GM12878 (cell line): ENCODE data around the gene PPP1R12A. TPM values are rescaled to one million over a fixed set of nuclear protein-coding genes. Genes with fewer than 3 reads are reported as not detected.
A peak's percentile ranks its signal among the peaks of the same experiment; 100 is the strongest.

Experiments
- ATAC-seq: fragments of 200-7000 bp; cut with Tn5 transposase; 3 replicates; pipeline ENCODE4 v1.9.1; 2020; ENCODE audit warnings: mild to moderate bottlenecking, moderate library complexity
- BruUV-seq: library from RNA; stranded (reverse); fragments of 400-500 nt; replicated peaks from 2 replicates; lab custom pipeline; 2021; lab: Mats Ljungman, UMichigan
- CTCF ChIA-PET: fragments of 300-600 bp; sonication (Branson Sonifier 250); formaldehyde crosslinking; extraction: SDS; loops from one replicate; lab custom pipeline; 2021; ENCODE audit warnings: inconsistent platforms; lab: Yijun Ruan, JAX
- POLR2A ChIA-PET: fragments of 350-600 bp; formaldehyde crosslinking; extraction: SDS; loops from one replicate; lab custom pipeline; 2021; ENCODE audit warnings: inconsistent platforms; lab: Charles Lee
- RAD21 ChIA-PET: fragments of 300-600 bp; sonication (Branson Sonifier 250); formaldehyde crosslinking; loops from one replicate; lab custom pipeline; 2023; ENCODE audit warnings: antibody characterized with exemption; ENCODE audit not compliant: unreplicated experiment; lab: Charles Lee
- SMC1A ChIA-PET: fragments of 300-600 bp; sonication (Branson Sonifier 250); formaldehyde crosslinking; loops from one replicate; lab custom pipeline; 2023; ENCODE audit not compliant: unreplicated experiment, uncharacterized antibody; lab: Charles Lee
- DNase-seq: peaks from one replicate; pipeline ENCODE4 v3.0.0-alpha.2; 2011; ENCODE audit warnings: low read depth, low spot score
- FAIRE-seq: peaks from 3 replicates; lab custom pipeline; 2011; peaks lifted over from hg19 to GRCh38; lab: Jason Lieb, UNC
- H2AFZ ChIP-seq: 2 replicates; pipeline ENCODE4 v1.6.0; 2011; ENCODE audit warnings: low read depth, low read length, control low read depth; ENCODE audit not compliant: control insufficient read depth
- H3K27ac ChIP-seq: 2 replicates; pipeline ENCODE4 v1.5.1; 2011; ENCODE audit warnings: control low read depth; ENCODE audit not compliant: control insufficient read depth, insufficient read depth
- H3K27me3 ChIP-seq, 2 experiments: replicated peaks in 1 of 2; 2 replicates each; pipeline versions ENCODE4 v1.6.0 to v1.6.1; 2011; ENCODE audit warnings: low read length in 1 of 2; ENCODE audit not compliant: control insufficient read depth in 2 of 2, insufficient read depth in 2 of 2
- H3K36me3 ChIP-seq, 2 experiments: 2 replicates each; pipeline ENCODE4 v1.5.1; 2011; ENCODE audit warnings: low read length in 1 of 2; ENCODE audit not compliant: control insufficient read depth in 2 of 2, insufficient read depth in 2 of 2
- H3K4me1 ChIP-seq: 2 replicates; pipeline ENCODE4 v1.6.1; 2011; ENCODE audit warnings: mild to moderate bottlenecking, low read length, moderate library complexity, mixed read lengths; ENCODE audit not compliant: control insufficient read depth, insufficient read depth
- H3K4me2 ChIP-seq: 2 replicates; pipeline ENCODE4 v1.6.0; 2011; ENCODE audit warnings: control low read depth; ENCODE audit not compliant: control insufficient read depth, insufficient read depth
- H3K4me3 ChIP-seq: fragments of 200-600 bp; sonication (generic); 2 replicates; pipeline ENCODE4 v1.5.1; 2016
- H3K79me2 ChIP-seq: 2 replicates; pipeline ENCODE4 v1.6.0; 2011; ENCODE audit warnings: low read length; ENCODE audit not compliant: control insufficient read depth, insufficient read depth
- H3K9ac ChIP-seq: 2 replicates; pipeline ENCODE4 v1.8.0; 2011; ENCODE audit warnings: low read length, control low read depth, mixed read lengths; ENCODE audit not compliant: control insufficient read depth, insufficient read depth
- H3K9me3 ChIP-seq: replicated peaks from 3 replicates; pipeline ENCODE4 v1.5.1; 2011; ENCODE audit warnings: mild to moderate bottlenecking, low read length; ENCODE audit not compliant: control insufficient read depth, insufficient read depth
- H4K20me1 ChIP-seq: 2 replicates; pipeline ENCODE4 v1.6.0; 2011; ENCODE audit not compliant: control insufficient read depth, insufficient read depth
- BMI1 ChIP-seq: fragments of 450-650 bp; IDR thresholded peaks from 2 replicates; pipeline ENCODE4 v1.6.1; 2016; ENCODE audit warnings: mild to moderate bottlenecking, moderate library complexity, borderline replicate concordance
- CBFB ChIP-seq: IDR thresholded peaks from 2 replicates; pipeline ENCODE4 v1.6.1; 2016; ENCODE audit warnings: antibody characterized with exemption, low read depth
- CTCF ChIP-seq, 3 experiments: IDR thresholded peaks in 2 of 3; conservative IDR thresholded peaks in 1 of 3; 2 replicates each; pipeline ENCODE4 v1.5.1; 2011; ENCODE audit warnings: low read depth in 3 of 3, low read length in 3 of 3, mild to moderate bottlenecking in 3 of 3, control low read depth in 2 of 3, moderate library complexity in 2 of 3, inconsistent platforms in 1 of 3, mixed read lengths in 1 of 3; ENCODE audit not compliant: control insufficient read depth in 2 of 3, insufficient read depth in 1 of 3; ENCODE audit errors: extremely low read depth in 1 of 3
- ELK1 ChIP-seq: IDR thresholded peaks from 2 replicates; pipeline ENCODE4 v1.6.1; 2012; ENCODE audit warnings: low read depth, low read length, improper control_type of control experiment
- GATAD2B ChIP-seq: fragments of 450-650 bp; conservative IDR thresholded peaks from 2 replicates; pipeline ENCODE4 v1.6.1; 2017; ENCODE audit warnings: low read depth, mild to moderate bottlenecking, moderate library complexity
- MTA2 ChIP-seq: fragments of 450-650 bp; IDR thresholded peaks from 2 replicates; pipeline ENCODE4 v1.6.1; 2016; ENCODE audit warnings: low read depth, mild to moderate bottlenecking, moderate library complexity
- NRF1 ChIP-seq: conservative IDR thresholded peaks from 2 replicates; pipeline ENCODE4 v1.6.1; 2011; ENCODE audit warnings: mild to moderate bottlenecking, low read depth, low read length, improper control_type of control experiment
- PML ChIP-seq: IDR thresholded peaks from 2 replicates; pipeline ENCODE4 v1.6.1; 2012; ENCODE audit warnings: low read length, inconsistent platforms
- RBBP5 ChIP-seq: fragments of 200-600 bp; sonication (generic); conservative IDR thresholded peaks from 2 replicates; pipeline ENCODE4 v1.6.1; 2016
- SIN3A ChIP-seq: IDR thresholded peaks from 2 replicates; pipeline ENCODE4 v1.6.1; 2012; ENCODE audit warnings: low read depth, low read length, improper control_type of control experiment
- STAT3 ChIP-seq: IDR thresholded peaks from 2 replicates; pipeline ENCODE4 v1.6.1; 2011; ENCODE audit warnings: low read depth, low read length, improper control_type of control experiment
- ZBTB40 ChIP-seq: fragments of 450-650 bp; IDR thresholded peaks from 2 replicates; pipeline ENCODE4 v1.6.1; 2016; ENCODE audit warnings: mild to moderate bottlenecking, moderate library complexity, borderline replicate concordance
- in situ Hi-C: fragments of 300-500 bp; cut with MboI; formaldehyde crosslinking; loops from 9 replicates; pipeline ENCODE4 v1.14.3; 2018; ENCODE audit warnings: mixed read lengths
- intact Hi-C: fragments of 100-400 bp; cut with micrococcal nuclease; formaldehyde crosslinking; loops from one replicate; pipeline ENCODE4 v1.14.2; 2022; ENCODE audit not compliant: unreplicated experiment
- polyA plus RNA-seq, 11 experiments: library from polyadenylated mRNA; depleted of rRNA in 4 of 11; unstranded in 6 of 11; stranded (reverse) in 5 of 11; fragments of >200 nt; fragmentation: Nextera tagmentation in 4 of 11; fragmentation: Illumina TruSeq in 1 of 11; extraction: Ambion mirVana in 4 of 11; extraction: Trizol in 1 of 11; gene quantifications; 1 replicate in 1 of 11; 2 replicates in 10 of 11; pipeline versions ENCODE4 v1.2.1 to v1.2.3, GENCODE V29; 2011 to 2016; ENCODE audit warnings: inconsistent platforms in 2 of 11, missing spikeins in 2 of 11, low read depth in 1 of 11
- total RNA-seq, 4 experiments: library from RNA; depleted of rRNA in 3 of 4; stranded (reverse); fragments of >200 nt in 3 of 4; fragmentation: Illumina TruSeq in 1 of 4; extraction: Trizol in 1 of 4; gene quantifications; 2 replicates each; pipeline versions ENCODE4 v1.2.1 to v1.2.3, GENCODE V29; 2013 to 2021
- TF ChIP-seq, protein P1 (sequence below): fragments of 450-650 bp; formaldehyde crosslinking; IDR thresholded peaks from 2 replicates; pipeline ENCODE4 v1.5.0; 2022; ENCODE audit warnings: mild to moderate bottlenecking, missing genetic modification characterization

Gene PPP1R12A
- total and polyA plus RNA-seq, 10 of the 15 experiments (the other 5 are each of a cell fraction or from before 2014, with no cell fraction given): 22.8 to 134 (median 51.4) TPM

- FAIRE-seq (peak; percentile 13), DNase-seq (no peak), ATAC-seq (peak; percentile 27; the same call in 2 of the 3 replicates)
- POLR2A ChIA-PET: interaction anchor here (0.6 to 0.7 kb wide), 2 partner anchors 41 to 115 kb away, joined by 4 read pairs; no protein-coding TSS in a partner anchor
- BruUV-seq: no TSS peak
- Histone ChIP-seq H3K4me3 (no peak overlapping the region), H3K9me3 (no peaks in the 10 kb centered on the region), H3K9ac (no peak overlapping the region), H2AFZ (no peak overlapping the region), H4K20me1 (no peaks in the 10 kb centered on the region), H3K36me3 (peaks cover 0 to 15% of the 10 kb centered on the region in 2 experiments; a peak in 3 of 4 replicates), H3K4me2 (no peak overlapping the region), H3K27me3 (no peaks in the 10 kb centered on the region), H3K79me2 (no peaks in the 10 kb centered on the region), H3K27ac (no peak overlapping the region), H3K4me1 (no peaks in the 10 kb centered on the region)
- SMC1A ChIA-PET: interaction anchor here (0.6 to 1.6 kb wide), 6 partner anchors 9 to 772 kb away, joined by 3 to 5 read pairs (median 3); no protein-coding TSS in a partner anchor
- intact Hi-C loops: no loop called here
- in situ Hi-C loops: no loop called here
- CTCF ChIA-PET: interaction anchor here (0.9 kb wide), 1 partner anchor 405 kb away, joined by 5 read pairs; no protein-coding TSS in a partner anchor
- RAD21 ChIA-PET: interaction anchor here (0.6 to 1.0 kb wide), 2 partner anchors 140 to 405 kb away, joined by 3 to 6 read pairs; no protein-coding TSS in a partner anchor
- TF ChIP-seq STAT3 (no peak), CTCF (IDR thresholded peaks at IDR 0.05 in 2 of 3, conservative IDR thresholded peaks at IDR 0.05 in 1 of 3; ENCODE audit: control insufficient read depth in 2 of 3, extremely low read depth in 1 of 3, insufficient read depth in 1 of 3, low read depth in 3 of 3, low read length in 3 of 3) (no peak), PML (no peak), RBBP5 (no peak), ELK1 (no peak), CBFB (no peak), ZBTB40 (no peak), MTA2 (no peak), SIN3A (no peak), NRF1 (no peak), BMI1 (no peak), GATAD2B (no peak)
- TF ChIP-seq, protein P1, sequence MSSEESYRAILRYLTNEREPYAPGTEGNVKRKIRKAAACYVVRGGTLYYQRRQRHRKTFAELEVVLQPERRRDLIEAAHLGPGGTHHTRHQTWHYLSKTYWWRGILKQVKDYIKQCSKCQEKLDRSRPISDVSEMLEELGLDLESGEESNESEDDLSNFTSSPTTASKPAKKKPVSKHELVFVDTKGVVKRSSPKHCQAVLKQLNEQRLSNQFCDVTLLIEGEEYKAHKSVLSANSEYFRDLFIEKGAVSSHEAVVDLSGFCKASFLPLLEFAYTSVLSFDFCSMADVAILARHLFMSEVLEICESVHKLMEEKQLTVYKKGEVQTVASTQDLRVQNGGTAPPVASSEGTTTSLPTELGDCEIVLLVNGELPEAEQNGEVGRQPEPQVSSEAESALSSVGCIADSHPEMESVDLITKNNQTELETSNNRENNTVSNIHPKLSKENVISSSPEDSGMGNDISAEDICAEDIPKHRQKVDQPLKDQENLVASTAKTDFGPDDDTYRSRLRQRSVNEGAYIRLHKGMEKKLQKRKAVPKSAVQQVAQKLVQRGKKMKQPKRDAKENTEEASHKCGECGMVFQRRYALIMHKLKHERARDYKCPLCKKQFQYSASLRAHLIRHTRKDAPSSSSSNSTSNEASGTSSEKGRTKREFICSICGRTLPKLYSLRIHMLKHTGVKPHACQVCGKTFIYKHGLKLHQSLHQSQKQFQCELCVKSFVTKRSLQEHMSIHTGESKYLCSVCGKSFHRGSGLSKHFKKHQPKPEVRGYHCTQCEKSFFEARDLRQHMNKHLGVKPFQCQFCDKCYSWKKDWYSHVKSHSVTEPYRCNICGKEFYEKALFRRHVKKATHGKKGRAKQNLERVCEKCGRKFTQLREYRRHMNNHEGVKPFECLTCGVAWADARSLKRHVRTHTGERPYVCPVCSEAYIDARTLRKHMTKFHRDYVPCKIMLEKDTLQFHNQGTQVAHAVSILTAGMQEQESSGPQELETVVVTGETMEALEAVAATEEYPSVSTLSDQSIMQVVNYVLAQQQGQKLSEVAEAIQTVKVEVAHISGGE (CRISPR knock-in tag): no peak
Measured at GRCh38 chr12:79782172-79782900, 152.6 kb downstream of the PPP1R12A start.
